HG02981 (cell line): Measurements from ENCODE around the gene ECHDC3.

ENCODE experiments used
- ATAC-seq: cut with Tn5 transposase; IDR thresholded peaks from one replicate; pipeline ENCODE4 v1.9.1; 2021; ENCODE audit warnings: mild to moderate bottlenecking, moderate library complexity; ENCODE audit not compliant: unreplicated experiment

The ECHDC3 gene

GRCh38 chr10:11775412-11775811 lies 33.2 kb downstream of the ECHDC3 start:
- ATAC-seq, result no peak

DNA sequence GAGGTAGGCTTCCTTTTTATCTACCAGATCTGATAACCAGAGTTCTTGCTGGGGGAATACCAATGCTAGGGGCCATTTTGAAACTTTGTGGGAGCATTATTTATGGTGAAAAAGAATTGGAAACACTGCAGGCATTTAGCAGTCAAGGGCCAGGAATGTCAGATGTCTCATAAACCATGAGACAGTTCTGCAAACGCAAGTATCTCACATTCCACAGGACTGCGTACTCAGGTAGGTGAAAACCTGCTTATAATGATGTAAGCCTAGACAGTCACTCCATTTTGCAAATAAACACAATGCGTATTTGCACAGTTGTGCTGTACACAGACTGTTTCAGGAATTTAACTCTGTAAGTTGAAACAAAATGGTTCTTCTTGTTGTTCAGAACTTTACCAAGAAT lies 33.9 kb downstream of the ECHDC3 start:
- ATAC-seq, result no peak

- no peak for ATAC-seq
Measured at GRCh38 chr10:11781114-11781513, 38.9 kb downstream of the ECHDC3 start.

DNA sequence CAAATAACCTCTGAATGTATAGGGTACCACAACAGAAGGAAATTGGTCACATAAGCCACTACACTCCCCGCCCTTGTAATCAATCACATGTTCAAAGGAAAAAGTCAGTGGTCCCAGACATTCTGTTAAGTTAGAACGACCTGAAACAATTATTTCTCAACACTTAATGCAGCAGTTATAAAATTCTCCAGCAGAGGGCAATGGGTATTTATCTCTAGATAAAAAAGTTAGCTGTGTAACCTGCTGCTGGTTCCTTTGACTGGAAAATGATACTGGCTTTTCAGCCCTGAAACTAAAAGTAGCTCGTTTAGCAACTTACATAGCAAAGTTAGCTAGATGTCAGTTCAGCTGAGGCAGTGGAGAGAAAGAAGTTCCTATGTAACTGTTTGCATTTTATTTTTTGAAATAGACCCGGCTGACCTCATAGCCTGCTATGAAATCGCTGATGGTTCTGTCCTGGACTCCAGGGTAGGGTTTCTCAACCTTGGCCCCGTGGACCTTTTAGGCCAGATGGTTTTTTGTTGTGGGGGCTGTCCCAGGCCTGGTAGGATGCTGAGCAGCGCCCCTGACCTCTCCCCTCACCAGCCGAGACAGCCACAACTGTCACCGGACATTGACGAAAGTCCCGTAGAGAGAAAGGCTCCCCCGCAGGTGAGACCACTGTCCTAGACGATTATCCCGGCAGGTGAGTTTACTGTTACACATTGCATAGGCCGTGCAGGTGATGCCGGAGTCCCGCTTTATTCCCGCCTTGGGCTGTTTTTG lies 40.8 kb downstream of the ECHDC3 start:
- peak; percentile 60 for ATAC-seq

- no peak for ATAC-seq
Measured at GRCh38 chr10:11783558-11783865, 41.3 kb downstream of the ECHDC3 start.

DNA sequence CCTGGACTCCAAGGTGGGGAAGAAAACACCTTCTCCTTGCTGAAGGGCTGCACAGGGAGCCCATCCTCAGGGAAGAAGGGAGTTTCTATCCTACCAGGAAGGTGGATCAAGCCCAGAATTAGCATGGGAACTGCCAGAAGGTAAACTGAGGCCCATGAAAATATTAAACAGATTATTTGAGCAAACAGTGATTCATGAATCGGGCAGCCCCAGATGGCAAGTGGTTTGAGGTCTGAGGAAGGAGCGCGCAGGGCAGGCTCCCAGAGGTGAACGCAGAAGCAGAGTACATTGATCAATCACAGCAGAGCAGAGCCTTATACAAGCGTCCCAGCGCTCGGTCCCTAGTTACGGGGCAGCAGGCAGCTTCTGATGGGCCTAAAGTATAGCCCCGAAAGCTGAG lies 45.2 kb downstream of the ECHDC3 start:
- no peak for ATAC-seq

GRCh38 chr10:11787846-11788245 lies 45.7 kb downstream of the ECHDC3 start:
- no peak for ATAC-seq

GRCh38 chr10:11789306-11789705 lies 47.1 kb downstream of the ECHDC3 start:
- ATAC-seq, result no peak

- no peak for ATAC-seq
Measured at GRCh38 chr10:11789956-11790355, 47.8 kb downstream of the ECHDC3 start.

GRCh38 chr10:11793762-11794479 lies 51.7 kb downstream of the ECHDC3 start:
- no peak for ATAC-seq

DNA sequence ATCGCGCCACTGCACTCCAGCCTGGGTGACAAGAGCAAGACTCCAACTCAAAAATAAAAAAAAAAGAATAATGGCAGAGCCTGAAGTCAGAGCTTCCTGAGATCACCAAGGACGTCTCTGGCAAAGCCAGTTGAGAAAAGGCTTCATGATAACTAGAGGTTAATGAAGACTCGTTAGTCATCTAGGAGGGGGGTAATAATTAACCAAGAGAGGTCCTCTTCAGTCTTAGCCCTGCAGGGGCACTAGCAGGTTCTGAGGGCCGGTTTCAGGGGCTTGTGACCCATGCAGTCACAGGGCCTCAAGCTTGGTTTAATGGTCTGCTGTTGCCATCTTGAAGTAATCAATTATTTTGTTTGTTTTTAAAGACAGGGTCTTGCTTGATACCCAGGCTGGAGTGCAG lies 52.4 kb downstream of the ECHDC3 start:
- ATAC-seq, result no peak

DNA sequence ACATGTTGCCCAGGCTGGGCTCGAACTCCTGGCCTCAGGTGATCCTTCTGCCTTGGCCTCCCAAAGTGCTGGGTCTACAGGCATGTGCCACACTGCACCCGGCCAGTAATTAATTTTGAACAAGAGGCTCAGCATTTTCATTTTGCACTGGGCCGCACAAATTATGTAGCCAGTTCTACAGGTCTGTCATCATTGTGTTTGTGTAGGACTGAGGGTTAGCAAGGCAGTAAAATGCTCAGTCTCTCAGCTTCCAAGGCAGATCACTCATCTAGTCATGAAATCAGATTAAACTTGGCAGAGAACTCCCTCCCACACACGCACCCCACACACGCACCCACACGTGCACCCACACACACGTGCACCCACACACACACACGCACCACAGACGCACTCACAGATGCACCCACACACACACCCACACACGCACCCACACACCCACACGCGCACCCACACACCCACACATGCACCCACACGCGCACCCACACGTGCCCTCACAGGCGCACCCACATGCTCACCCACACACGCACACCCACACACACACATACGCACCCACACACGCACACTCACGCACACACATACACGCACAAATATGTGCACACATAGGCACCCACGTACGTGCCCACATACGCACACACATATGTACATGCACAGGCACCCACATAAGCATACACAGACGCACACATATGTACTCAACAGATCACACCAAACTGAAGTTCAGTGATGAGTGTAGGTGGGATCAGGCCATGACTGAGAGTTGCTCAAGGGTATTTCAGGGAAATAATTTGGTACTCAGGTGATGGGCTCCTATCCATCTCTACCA lies 53.1 kb downstream of the ECHDC3 start:
- no peak for ATAC-seq

GRCh38 chr10:11796474-11796873 lies 54.3 kb downstream of the ECHDC3 start:
- ATAC-seq, result no peak

DNA sequence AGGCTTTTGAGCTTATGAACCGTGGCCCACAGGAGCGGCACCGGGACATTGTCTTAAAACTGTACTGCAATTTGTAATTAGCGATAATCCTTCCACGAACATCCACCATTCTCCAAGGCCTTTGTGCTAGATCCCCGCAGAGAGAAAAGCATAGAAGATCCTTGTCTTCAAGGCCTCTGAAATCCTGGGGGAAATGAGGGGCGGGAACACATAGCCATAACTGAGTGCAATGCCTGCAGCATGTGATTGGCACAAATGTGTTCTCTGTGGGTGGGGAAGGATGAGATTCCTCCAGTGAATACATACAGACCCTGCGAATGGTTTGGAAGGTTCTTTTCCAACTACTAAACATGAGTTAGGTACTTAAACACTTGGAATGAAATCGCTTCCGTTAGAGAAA lies 55.1 kb downstream of the ECHDC3 start:
- ATAC-seq, result no peak

- ATAC-seq, result no peak
Measured at GRCh38 chr10:11797847-11798633, 55.9 kb downstream of the ECHDC3 start.

GRCh38 chr10:11798845-11799735 lies 56.9 kb downstream of the ECHDC3 start:
- ATAC-seq, result no peak

DNA sequence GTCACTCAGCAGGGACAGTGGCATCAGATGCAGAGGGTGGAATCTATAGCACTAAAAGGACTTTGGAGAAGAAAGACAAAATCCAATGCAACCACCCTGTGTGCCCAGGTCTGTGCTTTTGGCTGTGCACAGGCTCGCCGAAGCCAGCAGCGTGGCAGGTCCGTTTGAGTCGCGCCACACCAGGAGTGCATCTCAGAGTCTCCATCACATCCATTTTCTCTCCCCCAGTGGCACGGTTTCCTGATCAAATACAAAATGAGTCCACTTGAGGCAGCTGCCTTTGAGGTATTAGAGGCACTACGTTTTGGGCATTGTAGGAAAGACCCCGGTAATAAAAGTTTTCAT lies 57.5 kb downstream of the ECHDC3 start:
- no peak for ATAC-seq

GRCh38 chr10:11804336-11804735 lies 62.2 kb downstream of the ECHDC3 start:
- no peak for ATAC-seq

DNA sequence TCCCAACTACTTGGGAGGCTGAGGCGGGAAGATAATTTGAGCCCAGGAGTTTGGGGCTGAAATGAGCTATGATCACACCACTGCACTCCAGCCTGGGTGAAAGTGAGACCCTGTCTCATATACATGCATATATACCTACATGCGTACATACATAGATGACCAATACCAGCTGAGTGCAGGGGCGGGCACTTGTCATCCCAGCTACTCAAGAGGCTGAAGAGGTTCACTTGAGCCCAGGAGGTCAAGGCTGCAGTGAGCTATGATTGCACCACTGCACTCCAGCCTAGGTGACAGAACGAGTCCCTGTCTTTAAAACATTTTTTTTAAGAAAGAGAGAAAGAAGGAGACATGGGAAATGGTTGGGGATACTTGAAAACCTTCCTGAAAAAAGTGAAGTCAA lies 63.6 kb downstream of the ECHDC3 start:
- no peak for ATAC-seq

DNA sequence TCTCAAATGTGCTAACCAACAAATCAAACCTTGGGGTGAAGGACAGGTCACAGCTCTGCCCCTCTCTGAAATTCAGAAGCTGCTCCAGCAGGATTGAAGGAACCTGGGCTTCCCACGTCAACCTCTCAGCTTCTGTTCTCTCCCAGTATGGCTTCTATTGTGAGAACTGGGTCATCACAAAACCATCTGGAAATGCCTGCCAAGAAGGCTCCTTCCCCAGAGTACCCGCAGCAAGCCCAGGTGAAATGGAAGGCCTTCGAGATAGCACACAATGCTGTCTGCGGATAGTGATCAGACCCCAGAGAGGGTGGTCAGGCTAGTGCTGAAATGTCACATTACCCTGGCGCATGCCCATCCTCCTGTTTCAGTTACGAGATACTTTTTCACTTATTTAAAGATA lies 64.5 kb downstream of the ECHDC3 start:
- no peak for ATAC-seq
